HUES64 (cell line): Measurements from ENCODE around the gene ABR.
"Not testable (repeated sequence)": the region's sequence is repeated elsewhere in the genome, so short reads cannot be mapped to it uniquely, and the experiment has no call there.

Experiments used
- H3K27ac ChIP-seq: 2 replicates; pipeline ENCODE4 v1.7.0; 2013; ENCODE audit warnings: low read depth, low read length, inconsistent platforms
- H3K27me3 ChIP-seq: 2 replicates; pipeline ENCODE4 v1.6.1; 2013; ENCODE audit warnings: mild to moderate bottlenecking, low read length; ENCODE audit not compliant: insufficient read depth
- H3K36me3 ChIP-seq: 2 replicates; pipeline ENCODE4 v1.6.1; 2013; ENCODE audit warnings: mild to moderate bottlenecking, low read length; ENCODE audit not compliant: insufficient read depth
- H3K4me1 ChIP-seq: 2 replicates; pipeline ENCODE4 v1.6.1; 2013; ENCODE audit warnings: mild to moderate bottlenecking, low read length, moderate library complexity; ENCODE audit not compliant: insufficient read depth
- H3K4me3 ChIP-seq: 2 replicates; pipeline ENCODE4 v1.5.1; 2013; ENCODE audit warnings: mild to moderate bottlenecking, low read length, moderate library complexity
- H3K9ac ChIP-seq: 2 replicates; pipeline ENCODE4 v1.6.1; 2013; ENCODE audit warnings: mild to moderate bottlenecking, low read depth, low read length
- H3K9me3 ChIP-seq: 2 replicates; pipeline ENCODE4 v1.6.1; 2013; ENCODE audit warnings: low read depth, low read length; ENCODE audit not compliant: insufficient read depth
- WGBS: fragments of 150-250, 120-280 bp; methylation state at CpG from one replicate; pipeline ENCODE4 v1.1.7; 2013; ENCODE audit warnings: missing lambda C conversion rate; 5-methylcytosine and 5-hydroxymethylcytosine counted together

Gene ABR

GRCh38 chr17:1201132-1201702 is 21.4 kb upstream of the ABR start:
- WGBS = 90% methylated on average over 25 of the region's 25 CpGs
- Histone ChIP-seq H3K9me3 (no peaks in the 10 kb centered on the region), H3K36me3 (no peaks in the 10 kb centered on the region), H3K4me1 (no peaks in the 10 kb centered on the region), H3K27me3 (no peaks in the 10 kb centered on the region), H3K4me3 (no peak overlapping the region), H3K27ac (no peak overlapping the region), H3K9ac (no peak overlapping the region)

DNA sequence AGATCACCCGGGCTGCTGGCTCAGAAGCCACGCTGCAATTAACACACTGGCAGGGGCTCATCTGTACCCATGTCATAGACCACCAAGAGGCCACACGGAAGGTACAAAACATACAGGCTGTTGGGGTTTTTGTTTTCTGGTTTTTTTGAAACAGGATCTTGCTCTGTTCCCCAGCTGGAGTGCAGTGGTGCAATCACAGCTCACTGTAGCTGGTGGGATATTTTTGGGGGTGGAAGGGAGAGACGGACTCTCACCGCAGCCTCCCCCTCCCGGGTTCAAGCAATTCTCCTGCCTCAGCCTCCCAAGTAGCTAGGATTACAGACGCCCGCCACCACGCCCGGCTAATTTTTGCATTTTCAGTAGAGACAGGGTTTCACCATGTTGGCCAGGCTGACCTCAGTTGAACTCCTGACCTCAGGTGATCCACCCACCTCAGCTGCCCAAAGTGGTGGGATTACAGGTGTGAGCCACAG is 19.5 kb upstream of the ABR start:
- H3K9ac ChIP-seq, H3K27ac ChIP-seq, H3K27me3 ChIP-seq, H3K4me1 ChIP-seq, H3K36me3 ChIP-seq, H3K9me3 ChIP-seq, H3K4me3 ChIP-seq: not testable (repeated sequence)
- WGBS = 95% methylated on average over 10 of the region's 10 CpGs

DNA sequence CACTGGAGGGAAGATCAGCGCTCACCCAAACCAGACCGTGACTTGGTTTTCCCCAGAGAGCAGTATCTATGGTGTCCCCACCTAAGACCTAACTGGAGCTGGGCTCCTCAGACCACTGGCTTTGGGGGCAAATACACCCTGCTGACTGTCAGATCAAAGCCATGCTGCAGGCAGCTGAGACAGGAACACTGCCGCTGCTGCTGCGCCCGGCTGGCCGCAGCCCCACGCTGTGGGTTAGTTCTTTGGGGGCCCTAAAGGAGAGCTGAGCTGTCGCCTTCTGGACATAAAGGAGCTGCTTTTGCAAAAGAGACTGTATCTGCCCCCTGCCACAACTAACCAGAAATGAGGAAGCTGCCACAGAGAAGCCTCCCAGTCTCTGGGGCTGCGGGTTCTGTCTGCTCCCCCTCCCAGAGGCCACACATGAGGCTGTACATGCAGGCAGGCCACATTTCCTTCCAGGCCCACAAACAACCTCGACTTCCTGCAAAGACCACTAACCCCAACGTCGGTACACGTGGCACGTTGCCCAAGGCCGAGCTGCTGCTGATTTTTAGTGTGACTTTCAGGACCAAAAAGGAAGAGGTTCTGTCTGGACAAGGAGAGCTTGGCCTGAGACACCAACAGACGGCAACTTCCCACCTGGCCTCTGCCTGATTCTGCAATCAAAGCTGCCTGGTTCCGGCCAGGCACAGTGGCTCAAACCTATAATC is 18.2 kb upstream of the ABR start:
- H3K4me1 ChIP-seq = no peaks in the 10 kb centered on the region
- H3K27me3 ChIP-seq = no peaks in the 10 kb centered on the region
- H3K27ac ChIP-seq = no peak overlapping the region
- H3K9ac ChIP-seq = no peak overlapping the region
- H3K9me3 ChIP-seq = no peaks in the 10 kb centered on the region
- H3K4me3 ChIP-seq = no peak overlapping the region
- 76% methylated on average over 17 of the region's 17 CpGs for WGBS
- H3K36me3 ChIP-seq = no peaks in the 10 kb centered on the region

- Histone ChIP-seq H3K27me3 (no peaks in the 10 kb centered on the region), H3K9me3 (no peaks in the 10 kb centered on the region), H3K36me3 (no peaks in the 10 kb centered on the region), H3K4me1 (no peaks in the 10 kb centered on the region), H3K27ac (no peak overlapping the region), H3K9ac (no peak overlapping the region), H3K4me3 (no peak overlapping the region)
- 78% methylated on average over 3 of the region's 3 CpGs for WGBS
Measured at GRCh38 chr17:1197379-1197778, 17.6 kb upstream of the ABR start.

DNA sequence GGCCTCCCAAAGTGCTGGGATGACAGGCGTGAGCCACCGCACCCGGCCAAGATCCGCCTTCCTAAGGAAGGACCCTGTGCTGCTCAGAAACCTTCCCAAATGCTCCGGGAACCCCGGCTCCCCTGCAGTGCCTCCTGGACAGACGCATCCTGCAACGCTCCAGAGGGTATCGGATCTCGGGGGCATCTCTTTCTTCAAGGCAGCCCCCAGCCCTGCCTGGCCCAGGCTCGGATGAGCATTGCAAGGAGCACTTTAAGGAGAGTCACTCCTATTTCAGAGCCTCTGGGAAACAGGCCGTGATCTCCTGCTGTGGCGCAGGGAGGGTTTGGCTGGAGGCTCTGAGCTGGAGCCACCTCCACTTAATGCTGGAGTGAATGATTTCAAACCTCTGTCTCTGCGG is 17.2 kb upstream of the ABR start:
- H3K27ac ChIP-seq = no peak overlapping the region
- no peak overlapping the region for H3K4me3 ChIP-seq
- H3K9ac ChIP-seq = no peak overlapping the region

DNA sequence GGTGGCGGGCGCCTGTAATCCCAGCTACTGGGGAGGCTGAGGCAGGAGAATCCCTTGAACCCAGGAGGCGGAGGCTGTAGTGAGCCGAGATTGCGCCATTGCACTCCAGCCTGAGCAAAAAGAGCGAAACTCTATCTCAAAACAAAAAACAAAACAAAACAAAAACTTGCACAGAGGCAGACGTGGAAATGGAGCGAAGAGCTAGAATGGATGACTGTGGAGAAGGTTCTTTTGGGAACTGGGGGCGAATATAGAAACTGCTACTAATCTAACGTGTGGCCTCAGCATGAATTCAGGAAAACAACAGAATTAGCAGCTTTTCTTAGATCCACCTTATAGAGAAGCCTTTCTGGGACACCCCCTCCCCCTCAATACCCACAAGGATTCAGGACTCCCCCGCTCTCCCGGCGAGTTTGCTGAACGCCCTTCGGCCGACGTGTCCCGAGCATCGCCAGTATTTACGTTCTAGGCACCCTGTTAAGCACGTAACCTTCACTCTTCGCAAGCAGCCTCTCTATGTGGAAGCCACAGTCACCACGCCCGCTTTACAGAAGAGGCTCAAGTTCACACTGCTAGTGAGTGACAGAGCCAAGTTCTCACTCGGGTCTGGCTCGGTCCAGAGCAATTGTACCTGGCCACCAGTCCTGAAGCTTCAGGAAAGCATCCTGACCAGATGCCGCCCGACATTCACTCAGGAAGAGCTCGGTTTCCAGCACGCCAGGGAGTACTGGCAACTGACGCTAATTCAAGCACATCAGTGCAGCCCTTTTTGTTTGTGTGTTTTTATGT is 13.3 kb upstream of the ABR start:
- Histone ChIP-seq H3K4me3 (no peak overlapping the region), H3K27ac (no peak overlapping the region), H3K36me3 (no peaks in the 10 kb centered on the region), H3K9ac (no peak overlapping the region), H3K27me3 (no peaks in the 10 kb centered on the region), H3K9me3 (no peaks in the 10 kb centered on the region), H3K4me1 (no peaks in the 10 kb centered on the region)
- WGBS = 92% methylated on average over 30 of the region's 31 CpGs

More for the DNA sequence above, 17.2 kb upstream of the ABR start:
- Histone ChIP-seq H3K36me3 (no peaks in the 10 kb centered on the region), H3K27me3 (no peaks in the 10 kb centered on the region), H3K9me3 (no peaks in the 10 kb centered on the region), H3K4me1 (no peaks in the 10 kb centered on the region)
- WGBS = 94% methylated on average over 14 of the region's 14 CpGs

- Histone ChIP-seq H3K4me3 (no peak overlapping the region), H3K27me3 (no peaks in the 10 kb centered on the region), H3K9me3 (no peaks in the 10 kb centered on the region), H3K4me1 (0 out of 2 replicates have a peak, but pooled peaks cover 7% of the 10 kb centered on the region), H3K27ac (no peak overlapping the region), H3K36me3 (no peaks in the 10 kb centered on the region), H3K9ac (no peak overlapping the region)
- 92% methylated on average over 25 of the region's 25 CpGs for WGBS
Measured at GRCh38 chr17:1190751-1191331, 11.1 kb upstream of the ABR start.

- no peak overlapping the region for H3K9ac ChIP-seq
- 90% methylated on average over 20 of the region's 20 CpGs for WGBS
- H3K36me3 ChIP-seq = no peaks in the 10 kb centered on the region
- no peak overlapping the region for H3K27ac ChIP-seq
- no peak overlapping the region for H3K4me3 ChIP-seq
- H3K27me3 ChIP-seq = no peaks in the 10 kb centered on the region
- H3K4me1 ChIP-seq = 0 out of 2 replicates have a peak, but pooled peaks cover 7% of the 10 kb centered on the region
- H3K9me3 ChIP-seq = no peaks in the 10 kb centered on the region
Measured at GRCh38 chr17:1188812-1189504, 9.2 kb upstream of the ABR start.

- H3K27ac ChIP-seq = no peak overlapping the region
- peaks cover 11% of the 10 kb centered on the region for H3K27me3 ChIP-seq
- no peak overlapping the region for H3K9ac ChIP-seq
- peaks cover 10% of the 10 kb centered on the region for H3K4me1 ChIP-seq
- no peaks in the 10 kb centered on the region for H3K36me3 ChIP-seq
- H3K9me3 ChIP-seq = no peaks in the 10 kb centered on the region
- WGBS = 30% methylated on average over 34 of the region's 34 CpGs
- H3K4me3 ChIP-seq = 0 out of 2 replicates have a peak overlapping the region, but pooled peaks have one; percentile 6
Measured at GRCh38 chr17:1186923-1187771, 7.4 kb upstream of the ABR start.

GRCh38 chr17:1186214-1186820 is 6.5 kb upstream of the ABR start:
- WGBS = 73% methylated on average over 13 of the region's 13 CpGs
- peaks cover 19% of the 10 kb centered on the region for H3K27me3 ChIP-seq
- H3K4me1 ChIP-seq = peaks cover 10% of the 10 kb centered on the region
- H3K9me3 ChIP-seq = no peaks in the 10 kb centered on the region
- no peak overlapping the region for H3K27ac ChIP-seq
- H3K4me3 ChIP-seq = no peak overlapping the region
- no peaks in the 10 kb centered on the region for H3K36me3 ChIP-seq
- no peak overlapping the region for H3K9ac ChIP-seq
